ENCODE measurements around the gene SEC61B.

Gene SEC61B

DNA sequence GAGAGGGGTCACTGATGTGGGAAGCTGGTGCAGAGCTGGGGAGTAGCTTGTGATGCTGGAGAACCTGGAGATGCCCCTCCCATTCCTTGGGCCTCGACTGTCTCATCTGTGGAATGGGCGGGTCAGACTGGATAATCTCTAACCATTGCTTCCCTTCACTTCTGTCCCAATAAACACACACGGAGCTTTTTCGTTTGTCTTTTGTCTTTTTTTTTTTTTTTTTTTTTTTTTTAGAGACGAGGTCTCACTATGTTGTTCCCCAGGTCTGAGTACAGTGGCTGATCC lies 36.8 kb upstream of the SEC61B start:
- TF ChIP-seq, protein P1, sequence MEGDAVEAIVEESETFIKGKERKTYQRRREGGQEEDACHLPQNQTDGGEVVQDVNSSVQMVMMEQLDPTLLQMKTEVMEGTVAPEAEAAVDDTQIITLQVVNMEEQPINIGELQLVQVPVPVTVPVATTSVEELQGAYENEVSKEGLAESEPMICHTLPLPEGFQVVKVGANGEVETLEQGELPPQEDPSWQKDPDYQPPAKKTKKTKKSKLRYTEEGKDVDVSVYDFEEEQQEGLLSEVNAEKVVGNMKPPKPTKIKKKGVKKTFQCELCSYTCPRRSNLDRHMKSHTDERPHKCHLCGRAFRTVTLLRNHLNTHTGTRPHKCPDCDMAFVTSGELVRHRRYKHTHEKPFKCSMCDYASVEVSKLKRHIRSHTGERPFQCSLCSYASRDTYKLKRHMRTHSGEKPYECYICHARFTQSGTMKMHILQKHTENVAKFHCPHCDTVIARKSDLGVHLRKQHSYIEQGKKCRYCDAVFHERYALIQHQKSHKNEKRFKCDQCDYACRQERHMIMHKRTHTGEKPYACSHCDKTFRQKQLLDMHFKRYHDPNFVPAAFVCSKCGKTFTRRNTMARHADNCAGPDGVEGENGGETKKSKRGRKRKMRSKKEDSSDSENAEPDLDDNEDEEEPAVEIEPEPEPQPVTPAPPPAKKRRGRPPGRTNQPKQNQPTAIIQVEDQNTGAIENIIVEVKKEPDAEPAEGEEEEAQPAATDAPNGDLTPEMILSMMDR (IDR thresholded peaks at IDR 0.05; ENCODE audit: extremely low read depth, missing control alignments) = no peak
- no peak for DNase-seq (ENCODE audit: low spot score)

DNA sequence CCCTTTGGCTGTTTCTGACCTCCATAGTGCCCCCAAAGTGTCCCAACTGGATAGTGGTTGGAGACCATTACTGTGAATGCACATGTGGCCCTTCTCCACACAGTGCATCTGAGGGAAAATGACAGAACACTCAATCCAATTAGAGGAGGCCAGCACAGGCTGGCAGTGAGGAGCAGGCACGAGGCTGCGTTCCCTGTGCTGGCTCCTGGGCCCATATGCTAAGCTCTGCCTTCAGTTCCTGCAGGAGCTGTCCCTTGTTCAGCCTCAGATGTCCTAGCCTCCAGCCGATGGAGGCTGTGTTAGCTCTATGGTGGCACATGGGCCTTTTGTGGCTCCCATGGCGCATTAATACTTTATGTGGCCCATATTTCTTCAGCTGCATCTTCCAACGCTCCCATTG lies 36.1 kb upstream of the SEC61B start:
- DNase-seq (ENCODE audit: low spot score) = no peak

GRCh38 chr9:99187311-99187710 lies 34.8 kb upstream of the SEC61B start:
- DNase-seq (ENCODE audit: low spot score) = no peak
- TF ChIP-seq, protein P1 (IDR thresholded peaks at IDR 0.05; ENCODE audit: extremely low read depth, missing control alignments) = no peak

More for the DNA sequence above, 36.1 kb upstream of the SEC61B start:
- TF ChIP-seq, protein P1 (IDR thresholded peaks at IDR 0.05; ENCODE audit: extremely low read depth, missing control alignments) = no peak

DNA sequence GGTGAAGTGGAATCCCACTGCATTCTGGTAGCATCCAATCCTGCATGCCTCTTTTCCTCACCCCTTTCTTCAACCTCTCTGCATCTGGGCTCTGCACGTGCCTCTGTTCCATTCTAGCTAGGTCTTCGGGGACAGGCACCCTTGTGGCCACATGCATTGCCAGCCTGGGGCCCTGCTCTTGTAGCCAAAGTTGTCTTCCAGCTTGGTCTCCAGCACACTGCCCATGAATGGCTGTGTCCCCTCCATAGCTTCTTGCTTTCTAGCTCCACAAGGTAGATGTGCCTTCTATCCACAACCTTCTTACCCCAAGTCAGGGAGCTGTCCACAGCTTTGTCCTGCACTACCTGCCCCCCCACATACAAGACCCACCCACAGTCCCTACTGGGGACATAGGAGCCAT lies 32.9 kb upstream of the SEC61B start:
- TF ChIP-seq, protein P1 (IDR thresholded peaks at IDR 0.05; ENCODE audit: extremely low read depth, missing control alignments) = no peak
- DNase-seq (ENCODE audit: low spot score) = no peak

DNA sequence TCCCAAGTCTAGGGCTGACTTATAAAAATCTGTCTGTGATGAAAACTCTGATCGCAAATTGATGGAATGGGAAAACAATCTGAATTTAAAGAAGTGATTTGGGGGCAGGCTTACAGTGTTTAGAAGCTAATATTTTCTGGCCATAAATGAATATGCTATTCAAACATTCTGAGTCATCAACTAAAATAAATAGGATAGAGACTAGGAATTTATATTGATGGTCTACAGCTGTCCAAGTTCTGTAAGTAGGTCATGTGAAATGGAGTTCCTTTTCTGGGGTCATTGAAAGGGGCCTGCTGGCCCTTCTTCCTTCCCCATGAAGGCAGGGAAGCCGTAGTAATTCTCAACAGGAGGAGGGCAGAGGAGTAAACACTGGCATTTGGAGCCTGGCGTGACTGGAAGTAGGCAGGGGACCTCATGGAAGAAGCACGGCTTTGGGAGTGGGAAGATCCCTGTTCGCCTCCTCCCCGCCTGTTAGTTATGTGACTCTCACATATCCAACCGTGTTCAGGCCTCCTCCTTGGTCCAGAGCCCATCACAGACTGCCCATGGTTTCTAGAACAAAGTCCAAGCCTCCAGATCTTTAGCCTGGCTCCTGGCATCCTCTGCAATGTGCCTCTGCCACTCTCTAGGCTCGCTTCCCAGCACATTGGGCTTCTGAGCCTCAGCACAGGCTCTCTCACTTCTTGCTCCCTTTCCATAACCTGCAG lies 32.0 kb upstream of the SEC61B start:
- TF ChIP-seq, protein P1 (IDR thresholded peaks at IDR 0.05; ENCODE audit: extremely low read depth, missing control alignments) = no peak
- no peak for DNase-seq (ENCODE audit: low spot score)

GRCh38 chr9:99190597-99191283 lies 31.3 kb upstream of the SEC61B start:
- DNase-seq (ENCODE audit: low spot score) = no peak
- TF ChIP-seq, protein P1 (IDR thresholded peaks at IDR 0.05; ENCODE audit: extremely low read depth, missing control alignments) = no peak

- no peak for DNase-seq (ENCODE audit: low spot score)
- TF ChIP-seq, protein P1 (IDR thresholded peaks at IDR 0.05; ENCODE audit: extremely low read depth, missing control alignments) = no peak
Observed at GRCh38 chr9:99192786-99193465, 29.2 kb upstream of the SEC61B start.

Measured in GM20000 (cell line).